ENCODE measurements around the gene DCLK1. TPM values are rescaled to one million over a fixed set of nuclear protein-coding genes. Genes with fewer than 3 reads are reported as not detected.

DCLK1 gene
- total RNA-seq, 2 experiments from 2014 or later, result not detected

DNA sequence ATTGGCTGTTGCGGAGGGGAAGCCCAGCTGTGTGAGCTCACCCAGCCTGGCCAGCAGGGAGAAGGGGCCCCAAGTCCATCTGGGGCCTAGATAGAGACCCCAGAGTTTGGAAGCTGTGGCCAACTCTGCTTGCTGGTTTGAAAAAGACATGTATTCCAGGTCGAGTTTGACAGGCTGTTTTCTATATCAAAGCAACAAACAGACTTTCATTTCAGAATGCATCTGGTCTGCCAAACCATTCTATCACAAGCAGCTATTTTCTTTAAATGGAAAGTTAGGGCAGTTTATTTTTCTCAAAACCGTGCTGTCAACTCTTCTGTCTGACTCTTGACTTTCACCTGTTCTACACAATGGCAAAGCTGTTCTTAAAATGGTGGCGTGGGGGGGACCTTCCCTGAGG is 185.8 kb downstream of the DCLK1 start:
- POLR2A ChIA-PET, result no interaction called here
- DNase-seq (no peak), ATAC-seq (ENCODE audit: low read depth) (no peak)
- H3K36me3 Mint-ChIP-seq, result no peaks in the 10 kb centered on the region
- no peak overlapping the region for H3K4me3 Mint-ChIP-seq
- H3K9me3 Mint-ChIP-seq, result peaks cover 4% of the 10 kb centered on the region
- no peaks in the 10 kb centered on the region for H3K4me1 Mint-ChIP-seq
- H3K27me3 Mint-ChIP-seq, result no peaks in the 10 kb centered on the region
- H3K27ac Mint-ChIP-seq, result no peak overlapping the region

GRCh38 chr13:35941374-35941773 is 189.8 kb downstream of the DCLK1 start:
- Mint-ChIP-seq H3K27ac (no peak overlapping the region), H3K36me3 (no peaks in the 10 kb centered on the region), H3K9me3 (peaks cover 5% of the 10 kb centered on the region), H3K4me1 (no peaks in the 10 kb centered on the region), H3K27me3 (no peaks in the 10 kb centered on the region), H3K4me3 (no peak overlapping the region)
- no peak for DNase-seq
- POLR2A ChIA-PET, result no interaction called here
- ATAC-seq (ENCODE audit: low read depth), result no peak

DNA sequence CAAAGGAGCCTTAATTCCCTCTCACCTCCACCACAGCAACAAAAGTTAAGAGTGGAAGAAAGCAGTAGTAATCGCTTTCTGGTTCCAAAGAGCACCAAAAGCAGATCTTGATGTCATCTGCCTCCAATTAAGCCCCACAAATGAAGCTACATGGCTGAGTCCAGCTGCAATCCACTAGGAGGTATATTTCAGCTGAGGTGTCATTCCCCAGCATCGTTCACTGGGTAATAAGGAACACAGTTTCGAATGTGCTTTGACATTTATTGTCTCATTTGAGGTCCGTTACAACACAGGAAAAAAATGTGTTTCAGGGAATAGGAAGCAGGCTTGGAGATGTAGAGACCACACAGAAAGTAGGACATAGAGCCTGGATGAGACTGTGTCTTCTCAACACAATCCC is 190.4 kb downstream of the DCLK1 start:
- H3K27ac Mint-ChIP-seq, result no peak overlapping the region
- no peaks in the 10 kb centered on the region for H3K4me1 Mint-ChIP-seq
- no peaks in the 10 kb centered on the region for H3K27me3 Mint-ChIP-seq
- H3K9me3 Mint-ChIP-seq, result peaks cover 5% of the 10 kb centered on the region
- ATAC-seq (ENCODE audit: low read depth), result no peak
- no peak for DNase-seq
- no peaks in the 10 kb centered on the region for H3K36me3 Mint-ChIP-seq
- no peak overlapping the region for H3K4me3 Mint-ChIP-seq
- POLR2A ChIA-PET, result no interaction called here

- no peaks in the 10 kb centered on the region for H3K4me1 Mint-ChIP-seq
- no peak overlapping the region for H3K27ac Mint-ChIP-seq
- peaks cover 13% of the 10 kb centered on the region for H3K9me3 Mint-ChIP-seq
- peaks cover 1% of the 10 kb centered on the region for H3K27me3 Mint-ChIP-seq
- DNase-seq (no peak), ATAC-seq (ENCODE audit: low read depth) (no peak)
- no peaks in the 10 kb centered on the region for H3K36me3 Mint-ChIP-seq
- no peak overlapping the region for H3K4me3 Mint-ChIP-seq
- POLR2A ChIA-PET, result no interaction called here
Measured at GRCh38 chr13:35936246-35936978, 194.8 kb downstream of the DCLK1 start.

GRCh38 chr13:35930665-35931631 is 200.2 kb downstream of the DCLK1 start:
- Mint-ChIP-seq H3K4me3 (no peak overlapping the region), H3K4me1 (no peaks in the 10 kb centered on the region), H3K27me3 (peaks cover 1% of the 10 kb centered on the region), H3K36me3 (no peaks in the 10 kb centered on the region), H3K27ac (no peak overlapping the region), H3K9me3 (peaks cover 14% of the 10 kb centered on the region)
- POLR2A ChIA-PET, result no interaction called here
- DNase-seq (no peak), ATAC-seq (ENCODE audit: low read depth) (no peak)

GRCh38 chr13:35927567-35928021 is 203.6 kb downstream of the DCLK1 start:
- POLR2A ChIA-PET, result no interaction called here
- H3K9me3 Mint-ChIP-seq, result peaks cover 6% of the 10 kb centered on the region
- DNase-seq, result no peak
- H3K36me3 Mint-ChIP-seq, result no peaks in the 10 kb centered on the region
- H3K27ac Mint-ChIP-seq, result no peak overlapping the region
- ATAC-seq (ENCODE audit: low read depth), result no peak
- no peaks in the 10 kb centered on the region for H3K27me3 Mint-ChIP-seq
- no peaks in the 10 kb centered on the region for H3K4me1 Mint-ChIP-seq
- H3K4me3 Mint-ChIP-seq, result no peak overlapping the region

DNA sequence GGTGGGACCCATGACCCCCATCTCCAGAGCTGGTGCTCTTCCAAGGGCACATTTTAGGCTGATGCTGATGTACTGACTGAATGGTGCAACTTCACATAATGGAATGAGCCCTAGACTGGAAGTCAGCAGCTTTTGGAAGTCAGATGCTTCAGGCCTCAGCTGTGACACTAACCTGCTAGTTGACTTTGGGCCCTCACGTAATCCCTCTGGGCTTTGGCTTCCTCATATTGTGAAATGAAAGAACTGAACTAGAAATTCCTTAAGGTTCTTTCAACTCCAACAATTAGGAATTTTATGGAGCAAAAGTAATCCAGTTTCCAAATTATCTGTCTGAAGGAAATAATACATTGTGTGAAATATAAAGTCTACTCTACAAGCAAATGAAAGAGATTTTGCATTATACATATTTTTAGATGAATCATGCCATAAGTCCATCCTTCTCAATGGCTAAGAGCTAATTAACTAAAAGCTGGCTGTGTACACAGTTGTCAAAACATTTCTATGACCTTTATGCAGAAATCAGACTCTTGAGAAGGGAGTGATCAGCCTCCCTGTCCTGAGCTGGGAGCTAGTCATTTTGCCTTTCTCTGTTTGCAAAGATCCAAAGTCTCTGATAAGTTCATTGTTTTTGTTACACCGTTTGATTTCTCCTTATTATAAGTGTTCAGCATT is 204.2 kb downstream of the DCLK1 start:
- no peaks in the 10 kb centered on the region for H3K36me3 Mint-ChIP-seq
- peaks cover 3% of the 10 kb centered on the region for H3K9me3 Mint-ChIP-seq
- no peaks in the 10 kb centered on the region for H3K27me3 Mint-ChIP-seq
- POLR2A ChIA-PET, result no interaction called here
- H3K4me1 Mint-ChIP-seq, result no peaks in the 10 kb centered on the region
- H3K4me3 Mint-ChIP-seq, result no peak overlapping the region
- H3K27ac Mint-ChIP-seq, result no peak overlapping the region
- no peak for ATAC-seq (ENCODE audit: low read depth)
- no peak for DNase-seq

- H3K36me3 Mint-ChIP-seq, result no peaks in the 10 kb centered on the region
- H3K4me3 Mint-ChIP-seq, result no peak overlapping the region
- no peaks in the 10 kb centered on the region for H3K4me1 Mint-ChIP-seq
- H3K9me3 Mint-ChIP-seq, result peaks cover 5% of the 10 kb centered on the region
- no peaks in the 10 kb centered on the region for H3K27me3 Mint-ChIP-seq
- no peak for ATAC-seq (ENCODE audit: low read depth)
- DNase-seq, result no peak
- H3K27ac Mint-ChIP-seq, result no peak overlapping the region
- POLR2A ChIA-PET, result no interaction called here
Measured at GRCh38 chr13:35925669-35926068, 205.5 kb downstream of the DCLK1 start.

GRCh38 chr13:35923347-35923746 is 207.8 kb downstream of the DCLK1 start:
- H3K9me3 Mint-ChIP-seq, result peaks cover 6% of the 10 kb centered on the region
- ATAC-seq (ENCODE audit: low read depth) (no peak), DNase-seq (no peak)
- H3K27ac Mint-ChIP-seq, result no peak overlapping the region
- no peak overlapping the region for H3K4me3 Mint-ChIP-seq
- H3K4me1 Mint-ChIP-seq, result no peaks in the 10 kb centered on the region
- no peaks in the 10 kb centered on the region for H3K27me3 Mint-ChIP-seq
- no peaks in the 10 kb centered on the region for H3K36me3 Mint-ChIP-seq
- POLR2A ChIA-PET, result no interaction called here

GRCh38 chr13:35920816-35921215 is 210.4 kb downstream of the DCLK1 start:
- no peak overlapping the region for H3K4me3 Mint-ChIP-seq
- peaks cover 5% of the 10 kb centered on the region for H3K9me3 Mint-ChIP-seq
- no peak overlapping the region for H3K27ac Mint-ChIP-seq
- H3K27me3 Mint-ChIP-seq, result no peaks in the 10 kb centered on the region
- no peaks in the 10 kb centered on the region for H3K4me1 Mint-ChIP-seq
- H3K36me3 Mint-ChIP-seq, result no peaks in the 10 kb centered on the region
- DNase-seq (no peak), ATAC-seq (ENCODE audit: low read depth) (no peak)
- POLR2A ChIA-PET, result no interaction called here

DNA sequence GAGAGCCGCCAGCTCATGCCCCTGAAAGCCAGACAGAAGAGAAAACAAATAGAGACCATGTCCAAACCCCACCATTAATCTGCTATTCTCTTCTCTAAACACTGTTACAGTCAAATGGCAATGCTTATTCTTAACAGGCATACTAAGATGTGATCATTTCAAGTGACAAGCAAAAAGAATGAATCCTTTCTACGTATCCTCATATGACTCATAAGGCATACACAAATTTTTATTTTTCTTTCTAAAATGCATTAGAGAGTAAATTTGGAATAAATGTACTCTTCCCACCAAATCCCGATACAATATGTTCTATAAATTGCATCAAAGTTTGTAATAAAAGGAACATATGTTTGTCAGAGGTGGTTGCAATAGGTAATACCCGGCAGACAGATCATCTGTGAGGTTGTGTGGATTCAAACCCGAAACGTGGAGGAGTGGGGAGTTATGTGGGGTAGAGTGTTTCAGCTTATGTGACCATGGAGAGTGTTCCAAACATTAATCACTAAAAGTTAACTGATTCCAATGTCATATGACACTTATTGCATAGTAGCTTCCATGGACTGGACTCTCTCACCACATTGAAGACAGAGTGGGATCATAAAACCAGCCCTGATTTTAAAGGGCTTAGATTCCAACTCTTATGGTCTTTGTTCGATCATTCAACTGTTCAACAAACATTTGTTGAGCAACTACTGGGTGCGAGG is 213.1 kb downstream of the DCLK1 start:
- H3K4me3 Mint-ChIP-seq, result no peak overlapping the region
- peaks cover 5% of the 10 kb centered on the region for H3K9me3 Mint-ChIP-seq
- H3K36me3 Mint-ChIP-seq, result no peaks in the 10 kb centered on the region
- H3K27ac Mint-ChIP-seq, result no peak overlapping the region
- no peaks in the 10 kb centered on the region for H3K4me1 Mint-ChIP-seq
- POLR2A ChIA-PET, result no interaction called here
- no peak for ATAC-seq (ENCODE audit: low read depth)
- H3K27me3 Mint-ChIP-seq, result no peaks in the 10 kb centered on the region
- DNase-seq, result no peak

GRCh38 chr13:35917252-35917941 is 213.8 kb downstream of the DCLK1 start:
- Mint-ChIP-seq H3K27ac (no peak overlapping the region), H3K36me3 (no peaks in the 10 kb centered on the region), H3K9me3 (peaks cover 5% of the 10 kb centered on the region), H3K27me3 (peaks cover 2% of the 10 kb centered on the region), H3K4me3 (no peak overlapping the region), H3K4me1 (no peaks in the 10 kb centered on the region)
- POLR2A ChIA-PET, result no interaction called here
- DNase-seq (no peak), ATAC-seq (ENCODE audit: low read depth) (no peak)

- Mint-ChIP-seq H3K27me3 (peaks cover 2% of the 10 kb centered on the region), H3K4me3 (no peak overlapping the region), H3K4me1 (no peaks in the 10 kb centered on the region), H3K9me3 (peaks cover 4% of the 10 kb centered on the region), H3K27ac (no peak overlapping the region), H3K36me3 (no peaks in the 10 kb centered on the region)
- ATAC-seq (ENCODE audit: low read depth), result no peak
- POLR2A ChIA-PET, result no interaction called here
- DNase-seq, result no peak
Measured at GRCh38 chr13:35916146-35916545, 215.0 kb downstream of the DCLK1 start.
